ENCODE results near the gene ARHGEF12. TPM values are rescaled to one million over a fixed set of nuclear protein-coding genes. Genes with fewer than 3 reads are reported as not detected.

ARHGEF12 gene
- total RNA-seq, 2 experiments from 2014 or later, result 3.6 TPM

DNA sequence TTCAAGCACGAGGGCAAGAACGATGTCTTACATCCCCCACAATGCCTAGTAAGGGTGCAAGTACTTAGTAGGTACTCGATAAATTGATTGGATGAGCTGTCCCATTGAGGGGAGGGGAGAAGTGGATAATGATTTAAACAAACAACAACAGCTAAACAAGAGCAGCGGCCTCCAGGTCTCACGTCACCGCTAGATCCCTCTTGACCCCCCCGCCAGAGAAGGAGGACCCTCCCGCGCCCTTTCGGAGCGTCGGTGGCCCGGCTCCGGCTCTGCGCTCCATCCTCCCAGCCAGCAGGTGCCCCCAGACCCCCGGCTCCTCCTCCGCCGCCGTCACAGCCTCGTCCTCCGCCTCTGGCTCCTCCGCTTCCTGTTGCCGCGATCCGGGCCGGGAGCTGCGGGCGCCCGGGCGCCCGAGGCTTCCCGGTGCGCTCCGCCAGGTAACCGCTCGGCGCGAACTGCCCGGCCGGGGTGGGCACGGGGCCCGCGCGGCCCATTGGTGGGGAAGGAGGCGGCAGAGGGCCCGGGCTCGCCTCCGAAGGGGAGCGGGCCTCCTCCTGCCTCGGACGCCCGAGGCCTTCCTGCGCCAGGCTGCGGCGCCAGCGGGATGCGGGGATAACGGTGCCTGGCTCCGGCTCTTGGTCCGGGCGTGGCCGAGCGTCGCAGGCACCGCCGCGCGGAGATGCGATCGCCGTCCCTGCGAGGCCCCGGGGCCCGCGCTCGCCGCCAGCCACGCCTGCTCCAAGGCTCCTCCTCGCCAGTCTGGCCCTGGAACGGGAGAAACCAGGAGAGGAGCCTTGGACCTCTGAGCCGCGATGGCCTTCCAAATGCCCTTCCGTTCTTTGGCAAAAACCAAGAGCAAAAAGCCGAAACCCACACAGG lies 11.0 kb upstream of the ARHGEF12 start, which contains the start of gene TLCD5:
TSS of gene TLCD5 (plus strand) at position 368 of the 879 bp plus-strand sequence. CDS start 2,143 bp downstream, outside the sequence.
- Mint-ChIP-seq H3K4me1 (ENCODE audit: low read depth) (peaks cover 25% of the 10 kb centered on the region), H3K9me3 (no peaks in the 10 kb centered on the region), H3K4me3 (peak within 1 kb of the TSS; percentile 74), H3K36me3 (ENCODE audit: low read depth) (no peaks in the 10 kb centered on the region), H3K27me3 (peaks cover 81% of the 10 kb centered on the region), H3K27ac (no peak within 1 kb of the TSS)
- Histone ChIP-seq H3K27ac (ENCODE audit: low read depth in 1 of 2, low read length in 2 of 2) (no peak within 1 kb of the TSS), H3K27me3 (ENCODE audit: control insufficient read depth in 1 of 2, insufficient read depth in 2 of 2, low read length in 2 of 2) (peaks cover 41 to 72% of the 10 kb centered on the region in 2 experiments), H3K9me3 (ENCODE audit: control insufficient read depth in 1 of 2, insufficient read depth in 1 of 2, low read length in 2 of 2) (no peaks in the 10 kb centered on the region), H3K4me1 (ENCODE audit: insufficient read depth, low read length) (peaks cover 9% of the 10 kb centered on the region), H3K36me3 (ENCODE audit: insufficient read depth, low read length) (no peaks in the 10 kb centered on the region), H3K4me3 (ENCODE audit: low read length) (peak within 1 kb of the TSS; percentile 44)
- TF ChIP-seq, protein P1, sequence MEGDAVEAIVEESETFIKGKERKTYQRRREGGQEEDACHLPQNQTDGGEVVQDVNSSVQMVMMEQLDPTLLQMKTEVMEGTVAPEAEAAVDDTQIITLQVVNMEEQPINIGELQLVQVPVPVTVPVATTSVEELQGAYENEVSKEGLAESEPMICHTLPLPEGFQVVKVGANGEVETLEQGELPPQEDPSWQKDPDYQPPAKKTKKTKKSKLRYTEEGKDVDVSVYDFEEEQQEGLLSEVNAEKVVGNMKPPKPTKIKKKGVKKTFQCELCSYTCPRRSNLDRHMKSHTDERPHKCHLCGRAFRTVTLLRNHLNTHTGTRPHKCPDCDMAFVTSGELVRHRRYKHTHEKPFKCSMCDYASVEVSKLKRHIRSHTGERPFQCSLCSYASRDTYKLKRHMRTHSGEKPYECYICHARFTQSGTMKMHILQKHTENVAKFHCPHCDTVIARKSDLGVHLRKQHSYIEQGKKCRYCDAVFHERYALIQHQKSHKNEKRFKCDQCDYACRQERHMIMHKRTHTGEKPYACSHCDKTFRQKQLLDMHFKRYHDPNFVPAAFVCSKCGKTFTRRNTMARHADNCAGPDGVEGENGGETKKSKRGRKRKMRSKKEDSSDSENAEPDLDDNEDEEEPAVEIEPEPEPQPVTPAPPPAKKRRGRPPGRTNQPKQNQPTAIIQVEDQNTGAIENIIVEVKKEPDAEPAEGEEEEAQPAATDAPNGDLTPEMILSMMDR (IDR thresholded peaks at IDR 0.05), result no peak
- DNase-seq, result peak in 8 of 14 experiments; percentile 20 to 58 (median 38)
- intact Hi-C loops (cut with DNase I, micrococcal nuclease), result no loop called here
- ChIA-PET POLR2A (no interaction called here), CTCF (no interaction called here)
- ATAC-seq (ENCODE audit: poor library complexity), result peak; percentile 63

DNA sequence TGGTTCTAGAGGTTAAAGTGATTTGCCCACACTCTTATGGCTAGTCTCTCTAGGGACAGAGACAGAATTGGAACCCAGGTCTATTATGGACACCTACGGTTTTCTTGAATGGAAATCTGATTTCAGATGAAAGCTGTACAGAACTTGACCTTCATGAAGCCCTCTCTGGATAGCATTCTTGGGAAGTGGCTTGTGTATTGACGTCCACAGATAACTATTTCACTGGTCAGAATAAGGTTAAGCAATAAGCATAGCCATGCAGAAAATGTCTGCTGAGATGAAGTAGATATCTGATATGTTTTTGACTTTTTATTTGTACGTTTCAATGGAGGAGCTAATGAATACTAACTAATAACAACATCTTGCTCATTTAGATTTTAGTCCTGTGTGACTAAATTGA lies 10.0 kb upstream of the ARHGEF12 start:
- peak overlapping the region; percentile 54 for H3K4me3 Mint-ChIP-seq
- no peaks in the 10 kb centered on the region for H3K9me3 Mint-ChIP-seq
- Histone ChIP-seq H3K27ac (ENCODE audit: low read depth in 1 of 2, low read length in 2 of 2) (no peak overlapping the region), H3K9me3 (ENCODE audit: control insufficient read depth in 1 of 2, insufficient read depth in 1 of 2, low read length in 2 of 2) (no peaks in the 10 kb centered on the region), H3K36me3 (ENCODE audit: insufficient read depth, low read length) (no peaks in the 10 kb centered on the region), H3K27me3 (ENCODE audit: control insufficient read depth in 1 of 2, insufficient read depth in 2 of 2, low read length in 2 of 2) (peaks cover 46 to 67% of the 10 kb centered on the region in 2 experiments), H3K4me1 (ENCODE audit: insufficient read depth, low read length) (peaks cover 9% of the 10 kb centered on the region), H3K4me3 (ENCODE audit: low read length) (no peak overlapping the region)
- no peak for ATAC-seq (ENCODE audit: poor library complexity)
- peaks cover 86% of the 10 kb centered on the region for H3K27me3 Mint-ChIP-seq
- intact Hi-C loops (cut with DNase I, micrococcal nuclease), result no loop called here
- ChIA-PET POLR2A (no interaction called here), CTCF (no interaction called here)
- TF ChIP-seq, protein P1 (IDR thresholded peaks at IDR 0.05), result no peak
- peaks cover 25% of the 10 kb centered on the region for H3K4me1 Mint-ChIP-seq (ENCODE audit: low read depth)
- DNase-seq, result no peak
- H3K27ac Mint-ChIP-seq, result no peak overlapping the region
- H3K36me3 Mint-ChIP-seq (ENCODE audit: low read depth), result no peaks in the 10 kb centered on the region

DNA sequence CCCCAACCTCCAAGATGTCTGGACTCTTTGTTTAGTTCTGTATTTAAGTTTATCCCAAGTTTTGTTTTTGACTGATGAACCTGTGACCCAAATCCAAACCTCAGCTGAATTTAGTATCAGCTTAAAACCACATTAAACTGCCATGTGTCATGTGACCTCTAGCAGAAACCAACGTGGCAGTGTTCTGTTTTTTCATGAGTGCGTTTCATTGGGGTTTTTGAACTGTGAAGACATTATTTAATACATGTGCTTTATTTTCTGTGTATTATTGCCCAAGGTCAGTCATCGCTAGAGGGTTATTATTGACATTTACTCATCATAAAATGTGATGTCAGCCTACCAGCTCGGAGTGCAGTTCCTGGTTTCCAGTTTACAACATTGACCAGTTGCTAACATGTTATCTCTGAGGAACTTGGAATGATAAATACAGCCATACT lies 9.3 kb upstream of the ARHGEF12 start:
- no peak overlapping the region for H3K27ac ChIP-seq (ENCODE audit: low read depth in 1 of 2, low read length in 2 of 2)

More for the DNA sequence above, 9.3 kb upstream of the ARHGEF12 start:
- H3K27me3 ChIP-seq (ENCODE audit: control insufficient read depth in 1 of 2, insufficient read depth in 2 of 2, low read length in 2 of 2), result peaks cover 46 to 72% of the 10 kb centered on the region in 2 experiments
- H3K9me3 ChIP-seq (ENCODE audit: control insufficient read depth in 1 of 2, insufficient read depth in 1 of 2, low read length in 2 of 2), result no peaks in the 10 kb centered on the region
- Mint-ChIP-seq H3K4me3 (peak overlapping the region; percentile 56), H3K27ac (no peak overlapping the region), H3K9me3 (no peaks in the 10 kb centered on the region), H3K4me1 (ENCODE audit: low read depth) (peaks cover 25% of the 10 kb centered on the region), H3K36me3 (ENCODE audit: low read depth) (no peaks in the 10 kb centered on the region), H3K27me3 (peaks cover 89% of the 10 kb centered on the region)
- ATAC-seq (ENCODE audit: poor library complexity), result no peak
- peak in 3 of 14 experiments; percentile 32 to 35 (median 33) for DNase-seq
- no peaks in the 10 kb centered on the region for H3K36me3 ChIP-seq (ENCODE audit: insufficient read depth, low read length)
- TF ChIP-seq, protein P1 (IDR thresholded peaks at IDR 0.05), result no peak
- CTCF ChIA-PET, result no interaction called here
- intact Hi-C loops (cut with DNase I, micrococcal nuclease), result no loop called here
- POLR2A ChIA-PET, result no interaction called here
- no peak overlapping the region for H3K4me3 ChIP-seq (ENCODE audit: low read length)
- peaks cover 9% of the 10 kb centered on the region for H3K4me1 ChIP-seq (ENCODE audit: insufficient read depth, low read length)

All from CD4-positive, alpha-beta T cell (primary cell).